Measurements from ENCODE around the gene NLGN4X. TPM values are rescaled to one million over a fixed set of nuclear protein-coding genes. Genes with fewer than 3 reads are reported as not detected.

Gene NLGN4X
- total RNA-seq, 1 donor from 2014 or later: 8.4 TPM

DNA sequence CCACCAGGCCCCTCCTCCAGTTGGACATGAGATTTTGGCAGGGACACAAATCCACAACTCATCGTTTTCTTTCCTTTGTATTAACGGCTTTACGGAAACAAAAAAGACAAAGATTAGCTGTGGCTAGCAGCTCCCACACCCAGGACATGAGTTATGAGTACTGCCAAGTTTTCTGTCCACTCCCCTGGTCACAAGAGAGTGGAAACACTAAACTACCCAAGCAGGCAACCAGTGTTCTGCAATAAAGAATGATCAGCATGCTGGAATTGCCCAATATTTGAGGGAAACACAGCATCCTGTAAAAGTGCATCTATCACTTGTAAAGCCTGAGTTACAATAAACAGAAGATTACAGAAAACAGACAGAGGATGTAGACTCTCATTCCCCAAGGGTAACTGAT lies 358.4 kb downstream of the NLGN4X start:
- no peak for DNase-seq (ENCODE audit: low spot score)

DNA sequence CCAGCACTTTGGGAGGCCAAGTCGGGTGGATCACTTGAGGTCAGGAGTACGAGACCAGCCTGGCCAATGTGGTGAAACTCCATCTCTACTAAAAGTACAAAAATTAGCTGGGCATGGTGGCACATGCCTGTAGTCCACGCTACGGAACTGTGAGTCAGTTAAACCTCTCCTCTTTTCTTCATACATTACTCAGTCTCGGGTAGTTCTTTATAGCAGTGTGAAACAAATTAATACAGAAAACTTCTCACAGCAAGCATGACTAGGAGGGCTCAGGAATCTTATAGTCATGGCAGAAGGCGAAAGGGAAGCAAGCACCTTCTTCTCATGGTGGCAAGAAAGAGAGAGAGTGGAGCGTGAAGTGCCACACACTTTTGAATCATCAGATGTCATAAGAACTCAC lies 358.9 kb downstream of the NLGN4X start:
- no peak for DNase-seq (ENCODE audit: low spot score)

DNA sequence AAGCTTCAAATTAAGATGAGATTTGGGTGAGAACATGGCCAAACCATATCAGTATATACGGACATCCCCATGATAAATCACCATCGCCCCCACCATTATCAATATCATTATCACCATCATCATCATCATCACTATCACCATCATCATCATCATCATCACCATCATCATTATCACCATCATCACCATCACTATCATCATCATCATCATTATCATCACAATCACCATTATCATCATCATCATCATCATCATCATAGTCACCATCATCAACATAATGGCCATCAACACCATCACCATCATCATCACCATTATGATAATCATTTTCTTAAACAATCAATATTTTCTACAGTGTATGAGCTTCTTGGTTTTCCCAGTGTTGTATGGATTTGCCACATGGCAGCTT lies 360.9 kb downstream of the NLGN4X start:
- DNase-seq (ENCODE audit: low spot score): no peak

DNA sequence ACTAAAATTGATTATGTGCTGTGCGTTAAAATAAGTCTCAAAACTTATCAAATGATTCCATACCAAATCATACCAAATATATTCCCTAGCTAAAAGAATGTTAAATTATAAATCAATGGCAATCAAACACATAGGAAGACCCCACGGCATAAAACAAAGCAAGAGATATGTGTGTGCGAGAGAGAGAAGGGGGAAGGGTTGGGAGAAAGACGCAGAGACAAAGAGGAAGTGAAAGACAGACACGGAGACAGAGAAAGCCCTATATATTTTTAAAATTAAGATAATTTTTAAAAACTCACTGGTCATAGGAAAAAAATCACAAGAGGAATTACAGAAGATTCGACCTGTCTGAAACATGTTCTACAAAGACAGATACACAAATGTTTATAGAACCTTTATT lies 371.4 kb downstream of the NLGN4X start:
- DNase-seq (ENCODE audit: low spot score): no peak

DNA sequence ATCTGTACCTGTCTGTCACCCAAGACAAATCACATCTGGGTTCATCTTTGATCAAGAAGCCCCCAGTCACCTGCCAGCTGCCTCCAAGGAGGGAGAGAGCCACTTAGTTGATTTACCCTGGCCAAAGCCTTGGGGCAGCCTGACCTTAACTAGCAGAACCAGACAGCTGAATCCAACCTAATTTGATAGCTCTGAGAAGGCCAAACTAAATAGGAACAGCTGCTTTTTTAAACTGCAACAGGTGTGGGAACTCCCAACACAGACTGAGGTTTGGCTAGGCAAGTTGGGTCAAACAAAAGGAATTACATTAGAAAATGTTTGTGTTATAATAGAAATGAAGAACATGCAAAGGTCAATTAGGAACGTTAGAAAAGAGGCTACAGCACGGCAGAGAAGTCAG lies 375.7 kb downstream of the NLGN4X start:
- no peak for DNase-seq (ENCODE audit: low spot score)

DNA sequence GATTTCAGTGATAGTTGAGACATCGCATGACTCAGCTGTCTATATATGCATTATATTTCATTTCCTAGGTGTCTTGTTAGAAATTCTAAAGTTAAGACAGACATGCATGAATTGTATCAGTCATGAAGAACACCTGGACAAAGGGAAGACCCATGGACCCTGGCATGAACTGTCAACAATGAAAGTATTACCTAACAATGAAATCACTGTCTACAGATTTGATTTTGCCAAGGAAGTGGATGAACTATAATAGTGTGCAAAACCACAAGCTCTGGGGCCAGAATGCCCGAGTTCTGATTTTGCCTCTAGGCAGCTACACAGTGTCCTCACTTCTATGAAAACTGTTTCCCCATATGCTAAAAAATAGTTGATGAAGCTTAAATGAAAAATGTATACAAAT lies 386.1 kb downstream of the NLGN4X start:
- no peak for DNase-seq (ENCODE audit: low spot score)
